ENCODE results near the gene MUCL3. TPM values are rescaled to one million over a fixed set of nuclear protein-coding genes. Genes with fewer than 3 reads are reported as not detected.
A peak's percentile ranks its signal among the peaks of the same experiment; 100 is the strongest.
"Not testable (repeated sequence)": the region's sequence is repeated elsewhere in the genome, so short reads cannot be mapped to it uniquely, and the experiment has no call there.

Gene MUCL3
- total RNA-seq, 1 donor from 2014 or later: 93.5 TPM

GRCh38 chr6:30910473-30910872, 30.3 kb upstream of the MUCL3 start:
- not testable (repeated sequence) for DNase-seq (ENCODE audit: low spot score)

- no peak for DNase-seq (ENCODE audit: low spot score)
Observed at GRCh38 chr6:30912746-30913520, 27.8 kb upstream of the MUCL3 start.

- no peak for DNase-seq (ENCODE audit: low spot score)
Observed at GRCh38 chr6:30913721-30914075, 27.1 kb upstream of the MUCL3 start.

GRCh38 chr6:30914076-30914853, 26.5 kb upstream of the MUCL3 start, which contains the start of gene VARS2:
TSS of gene VARS2 (plus strand) at chr6:30914238. CDS start at chr6:30914837, 599 bp downstream.
- peak; percentile 95 for DNase-seq (ENCODE audit: low spot score)

- no peak for DNase-seq (ENCODE audit: low spot score)
Observed at GRCh38 chr6:30914854-30915590, 25.8 kb upstream of the MUCL3 start.

GRCh38 chr6:30915591-30915946, 25.2 kb upstream of the MUCL3 start:
- peak; percentile 53 for DNase-seq (ENCODE audit: low spot score)

GRCh38 chr6:30917041-30917440, 23.7 kb upstream of the MUCL3 start:
- DNase-seq (ENCODE audit: low spot score): no peak

- no peak for DNase-seq (ENCODE audit: low spot score)
Observed at GRCh38 chr6:30917487-30917886, 23.3 kb upstream of the MUCL3 start.

- DNase-seq (ENCODE audit: low spot score): no peak
Observed at GRCh38 chr6:30918670-30919069, 22.1 kb upstream of the MUCL3 start.

- DNase-seq (ENCODE audit: low spot score): no peak
Observed at GRCh38 chr6:30922447-30922852, 18.3 kb upstream of the MUCL3 start.

- not testable (repeated sequence) for DNase-seq (ENCODE audit: low spot score)
Observed at GRCh38 chr6:30924040-30924627, 16.6 kb upstream of the MUCL3 start.

GRCh38 chr6:30926644-30927043, 14.1 kb upstream of the MUCL3 start:
- peak; percentile 89 for DNase-seq (ENCODE audit: low spot score)

- not testable (repeated sequence) for DNase-seq (ENCODE audit: low spot score)
Observed at GRCh38 chr6:30927080-30927479, 13.7 kb upstream of the MUCL3 start.

- no peak for DNase-seq (ENCODE audit: low spot score)
Observed at GRCh38 chr6:30928677-30929076, 12.1 kb upstream of the MUCL3 start.

- DNase-seq (ENCODE audit: low spot score): no peak
Observed at GRCh38 chr6:30930506-30930905, 10.3 kb upstream of the MUCL3 start.

GRCh38 chr6:30931272-30931671, 9.5 kb upstream of the MUCL3 start:
- no peak for DNase-seq (ENCODE audit: low spot score)

- peak; percentile 69 for DNase-seq (ENCODE audit: low spot score)
Observed at GRCh38 chr6:30931969-30932645, 8.7 kb upstream of the MUCL3 start, which contains the start of gene SFTA2. TSS of gene SFTA2 (minus strand) at chr6:30932170. CDS start at chr6:30932096, 74 bp downstream.

GRCh38 chr6:30932665-30933365, 8.0 kb upstream of the MUCL3 start:
- no peak for DNase-seq (ENCODE audit: low spot score)

GRCh38 chr6:30935018-30935417, 5.8 kb upstream of the MUCL3 start:
- DNase-seq (ENCODE audit: low spot score): no peak

GRCh38 chr6:30937265-30937664, 3.5 kb upstream of the MUCL3 start:
- no peak for DNase-seq (ENCODE audit: low spot score)

GRCh38 chr6:30938730-30939129, 2.0 kb upstream of the MUCL3 start:
- peak; percentile 57 for DNase-seq (ENCODE audit: low spot score)

Measured in mucosa of gallbladder (tissue), 1 donor.